Endothelial cell of umbilical vein (primary cell): ENCODE measurements around the gene ASAP2. TPM values are rescaled to one million over a fixed set of nuclear protein-coding genes. Genes with fewer than 3 reads are reported as not detected.

Experiments used
- BruUV-seq: library from RNA; stranded (reverse); fragments of 400-500 nt; replicated peaks from 2 replicates; lab custom pipeline; 2021; lab: Mats Ljungman, UMichigan
- CTCF ChIA-PET: fragments of 300-600, 350-600 bp; sonication (Branson Sonifier 250); formaldehyde crosslinking; loops from one replicate; lab custom pipeline; 2021; ENCODE audit warnings: antibody characterized with exemption, inconsistent platforms; lab: Charles Lee
- POLR2A ChIA-PET: fragments of 300-600, 350-600 bp; sonication (Branson Sonifier 250); formaldehyde crosslinking; loops from one replicate; lab custom pipeline; 2021; ENCODE audit warnings: antibody characterized with exemption, inconsistent platforms; lab: Charles Lee
- DNase-seq: peaks from one replicate; pipeline ENCODE4 v3.0.0-alpha.2; 2011; ENCODE audit warnings: low read depth, low spot score
- FAIRE-seq: peaks from 2 replicates; lab custom pipeline; 2011; peaks lifted over from hg19 to GRCh38; lab: Jason Lieb, UNC
- H2AFZ ChIP-seq: 2 replicates; pipeline ENCODE4 v1.6.0; 2012; ENCODE audit warnings: low read depth, low read length, control low read depth, inconsistent platforms
- H3K27ac ChIP-seq: 2 replicates; pipeline ENCODE4 v1.5.1; 2011; ENCODE audit warnings: low read depth, mild to moderate bottlenecking, control low read depth, low read length, moderate library complexity; ENCODE audit not compliant: insufficient read depth
- H3K27me3 ChIP-seq, 2 experiments: 2 replicates each; pipeline versions ENCODE4 v1.6.0 to v1.6.1; 2011; ENCODE audit warnings: low read length in 2 of 2, mixed read lengths in 1 of 2; ENCODE audit not compliant: control insufficient read depth in 2 of 2, insufficient read depth in 2 of 2
- H3K36me3 ChIP-seq, 2 experiments: 2 replicates in 1 of 2; 3 replicates in 1 of 2; pipeline ENCODE4 v1.5.1; 2011; ENCODE audit warnings: low read length in 2 of 2, mild to moderate bottlenecking in 1 of 2, moderate library complexity in 1 of 2; ENCODE audit not compliant: control insufficient read depth in 2 of 2, insufficient read depth in 2 of 2; ENCODE audit errors: extremely low read depth in 1 of 2
- H3K4me1 ChIP-seq: 3 replicates; pipeline ENCODE4 v1.5.1; 2011; ENCODE audit warnings: mild to moderate bottlenecking, low read length; ENCODE audit not compliant: control insufficient read depth, insufficient read depth; ENCODE audit errors: extremely low read depth
- H3K4me2 ChIP-seq: 2 replicates; pipeline ENCODE4 v1.6.1; 2011; ENCODE audit warnings: low read length, control low read depth, mixed read lengths; ENCODE audit not compliant: insufficient read depth
- H3K4me3 ChIP-seq, 3 experiments: fragments of 200-600 bp in 1 of 3; sonication (generic), shearing (Covaris generic) in 1 of 3; replicated peaks in 1 of 3; 2 replicates each; pipeline ENCODE4 v1.5.1; 2011 to 2016; ENCODE audit warnings: control low read depth in 3 of 3, low read length in 3 of 3, mild to moderate bottlenecking in 2 of 3, inconsistent platforms in 1 of 3, low read depth in 1 of 3, moderate library complexity in 1 of 3; ENCODE audit not compliant: insufficient read depth in 1 of 3
- H3K79me2 ChIP-seq: 2 replicates; pipeline ENCODE4 v1.6.0; 2012; ENCODE audit warnings: low read length, inconsistent platforms; ENCODE audit not compliant: control insufficient read depth, insufficient read depth
- H3K9ac ChIP-seq: replicated peaks from 2 replicates; pipeline ENCODE3; 2011; ENCODE audit warnings: low read length, control low read depth; ENCODE audit not compliant: insufficient read depth; ENCODE audit errors: extremely low read depth
- H3K9me1 ChIP-seq: replicated peaks from 3 replicates; pipeline ENCODE4 v1.6.0; 2011; ENCODE audit warnings: mild to moderate bottlenecking, low read length; ENCODE audit not compliant: control insufficient read depth, insufficient read depth; ENCODE audit errors: extremely low read depth
- H3K9me3 ChIP-seq: replicated peaks from 2 replicates; pipeline ENCODE4 v1.5.1; 2012; ENCODE audit warnings: low read length, inconsistent platforms; ENCODE audit not compliant: control insufficient read depth, insufficient read depth
- H4K20me1 ChIP-seq: replicated peaks from 2 replicates; pipeline ENCODE3; 2011; ENCODE audit warnings: mild to moderate bottlenecking, low read length; ENCODE audit not compliant: control insufficient read depth, insufficient read depth; ENCODE audit errors: extremely low read depth
- EZH2 ChIP-seq: IDR thresholded peaks from 2 replicates; pipeline ENCODE4 v1.6.1; 2012; ENCODE audit warnings: borderline replicate concordance, low read depth, mild to moderate bottlenecking, moderate library complexity, low read length, inconsistent platforms; ENCODE audit not compliant: severe bottlenecking
- FOS ChIP-seq: IDR thresholded peaks from 2 replicates; pipeline ENCODE4 v1.6.1; 2011; ENCODE audit warnings: mild to moderate bottlenecking, low read length, moderate library complexity, borderline replicate concordance; ENCODE audit not compliant: insufficient read depth
- GATA2 ChIP-seq: IDR thresholded peaks from 2 replicates; pipeline ENCODE4 v1.7.0; 2011; ENCODE audit warnings: low read depth, mild to moderate bottlenecking, moderate library complexity, mixed read lengths, low read length; ENCODE audit not compliant: insufficient read length, insufficient read depth
- JUN ChIP-seq: IDR thresholded peaks from 2 replicates; pipeline ENCODE4 v1.6.1; 2011; ENCODE audit warnings: borderline replicate concordance, low read depth; ENCODE audit not compliant: insufficient read length, insufficient read depth
- MYC ChIP-seq: IDR thresholded peaks from one replicate; pipeline ENCODE4 v1.6.1; 2011; ENCODE audit warnings: mild to moderate bottlenecking, low read depth, low read length
- POLR2A ChIP-seq: IDR thresholded peaks from 2 replicates; pipeline ENCODE4 v1.6.1; 2012; ENCODE audit warnings: low read depth, mild to moderate bottlenecking, control low read depth, low read length
- POLR2AphosphoS5 ChIP-seq: IDR thresholded peaks from 2 replicates; pipeline ENCODE4 v1.6.1; 2012; ENCODE audit warnings: low read depth, mild to moderate bottlenecking, control low read depth, low read length, moderate library complexity; ENCODE audit not compliant: insufficient read depth
- dilution Hi-C: fragments of 300-500 bp; cut with MboI; formaldehyde crosslinking; loops from one replicate; pipeline ENCODE4 v1.15.0; 2019; ENCODE audit warnings: low sequenced_read_pairs; ENCODE audit not compliant: extremely low pct_ligation_motif_present
- intact Hi-C: fragments of 100-400 bp; cut with micrococcal nuclease; formaldehyde crosslinking; loops from one replicate; pipeline ENCODE4 v1.10.0; 2022
- polyA plus RNA-seq, 4 experiments: library from polyadenylated mRNA; depleted of rRNA in 3 of 4; stranded (reverse) in 3 of 4; unstranded in 1 of 4; fragments of >200 nt; gene quantifications; 2 replicates each; pipeline versions ENCODE4 v1.2.1 to v1.2.3, GENCODE V29; 2011 to 2012; ENCODE audit warnings: missing spikeins in 1 of 4
- total RNA-seq: library from RNA; stranded (reverse); gene quantifications from 2 replicates; pipeline ENCODE4 v1.2.3, GENCODE V29; 2021
- TF ChIP-seq, protein P1 (sequence below), 2 donors: IDR thresholded peaks; 1 replicate in 1 of 2; 2 replicates in 1 of 2; pipeline ENCODE4 v1.5.1; 2011; ENCODE audit warnings: low read length in 2 of 2, mild to moderate bottlenecking in 2 of 2, moderate library complexity in 2 of 2, control low read depth in 1 of 2, inconsistent platforms in 1 of 2, low read depth in 1 of 2; ENCODE audit not compliant: insufficient read depth in 1 of 2; ENCODE audit errors: extremely low read depth in 1 of 2
- TF ChIP-seq, protein P2 (sequence below): IDR thresholded peaks from 2 replicates; pipeline ENCODE4 v1.6.1; 2011; ENCODE audit not compliant: insufficient read depth, insufficient read length

The ASAP2 gene
- total and polyA plus RNA-seq, 2 donors (not counting 3 experiments of a cell fraction or from before 2014, with no cell fraction given): 31.1 to 79.2 TPM

DNA sequence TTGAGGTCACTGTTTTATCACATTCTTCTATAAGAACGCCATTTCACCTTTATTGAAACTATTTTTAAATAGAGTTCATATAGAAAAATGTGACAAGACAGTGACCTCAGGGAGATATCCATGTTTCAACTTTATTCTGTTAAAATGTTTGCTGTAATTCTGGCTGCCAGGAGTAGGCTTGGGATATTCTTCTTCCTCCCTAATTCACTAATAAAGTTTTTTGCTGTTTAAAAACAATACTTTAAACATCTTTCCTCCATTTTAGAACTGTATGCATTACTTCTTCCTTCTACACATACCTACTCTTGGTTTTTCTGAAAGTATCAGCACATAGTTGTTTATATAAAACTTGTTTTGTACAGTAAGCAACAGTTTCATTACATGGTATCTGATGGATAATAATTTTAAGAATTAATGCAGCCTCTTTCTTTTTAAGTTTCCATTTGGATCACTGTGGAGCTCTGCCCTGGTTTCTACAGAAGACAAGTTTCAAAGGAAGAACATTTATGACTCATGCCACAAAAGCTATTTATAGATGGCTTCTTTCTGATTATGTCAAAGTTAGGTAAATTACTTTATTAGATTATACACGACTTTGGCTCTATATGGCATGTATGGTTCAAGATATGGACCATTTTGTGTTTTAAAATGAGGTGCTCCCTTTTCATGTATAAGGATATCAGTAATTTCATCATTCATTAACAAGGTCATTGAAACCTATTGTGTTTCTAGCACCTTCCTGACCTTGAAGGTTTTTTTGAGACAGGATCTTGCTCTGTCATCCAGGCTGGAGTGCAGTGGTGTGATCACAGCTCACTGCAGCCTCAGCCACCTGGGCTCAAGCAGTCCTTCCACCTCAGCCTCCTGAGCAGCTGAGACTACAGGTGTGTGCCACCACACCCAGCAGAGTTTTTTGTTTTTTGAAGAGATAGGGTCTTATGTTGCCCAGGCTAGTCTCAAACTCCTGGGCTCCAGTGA lies 224.0 kb downstream of the ASAP2 start:
- H3K27ac ChIP-seq: peak overlapping the region; percentile 2

DNA sequence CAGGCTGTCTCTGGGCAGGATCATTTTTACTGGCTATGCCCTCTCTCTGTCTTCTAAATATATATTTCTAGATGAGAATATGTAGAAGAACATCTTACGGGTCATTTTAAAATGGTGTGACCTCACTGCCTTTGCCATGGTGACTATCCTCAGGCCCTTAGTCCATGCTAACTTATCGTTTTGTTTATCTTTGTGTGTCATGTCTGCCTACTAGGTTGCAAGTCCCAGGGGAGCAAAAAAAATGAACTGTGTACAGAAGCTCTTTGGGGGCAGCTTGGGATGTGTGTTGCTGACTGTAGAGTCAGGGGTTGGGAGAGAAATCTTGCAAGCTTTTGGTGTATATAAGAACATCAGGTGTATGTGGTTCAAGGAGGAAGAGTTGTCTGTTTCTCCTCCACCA lies 227.9 kb downstream of the ASAP2 start:
- BruUV-seq: no TSS peak
- DNase-seq (no peak), FAIRE-seq (no peak)
- no peak overlapping the region for H2AFZ ChIP-seq
- CTCF ChIA-PET: interaction anchor here (0.8 kb wide), 1 partner anchor 291 kb away, joined by 3 read pairs; no protein-coding TSS in a partner anchor
- POLR2A ChIA-PET: no interaction called here
- no peak overlapping the region for H3K27ac ChIP-seq
- no peaks in the 10 kb centered on the region for H3K9me1 ChIP-seq
- intact Hi-C loops (no loop called here), dilution Hi-C loops (no loop called here)
- TF ChIP-seq JUN: no peak
- TF ChIP-seq MYC: no peak
- TF ChIP-seq EZH2: no peak
- TF ChIP-seq GATA2: no peak
- TF ChIP-seq, protein P1, sequence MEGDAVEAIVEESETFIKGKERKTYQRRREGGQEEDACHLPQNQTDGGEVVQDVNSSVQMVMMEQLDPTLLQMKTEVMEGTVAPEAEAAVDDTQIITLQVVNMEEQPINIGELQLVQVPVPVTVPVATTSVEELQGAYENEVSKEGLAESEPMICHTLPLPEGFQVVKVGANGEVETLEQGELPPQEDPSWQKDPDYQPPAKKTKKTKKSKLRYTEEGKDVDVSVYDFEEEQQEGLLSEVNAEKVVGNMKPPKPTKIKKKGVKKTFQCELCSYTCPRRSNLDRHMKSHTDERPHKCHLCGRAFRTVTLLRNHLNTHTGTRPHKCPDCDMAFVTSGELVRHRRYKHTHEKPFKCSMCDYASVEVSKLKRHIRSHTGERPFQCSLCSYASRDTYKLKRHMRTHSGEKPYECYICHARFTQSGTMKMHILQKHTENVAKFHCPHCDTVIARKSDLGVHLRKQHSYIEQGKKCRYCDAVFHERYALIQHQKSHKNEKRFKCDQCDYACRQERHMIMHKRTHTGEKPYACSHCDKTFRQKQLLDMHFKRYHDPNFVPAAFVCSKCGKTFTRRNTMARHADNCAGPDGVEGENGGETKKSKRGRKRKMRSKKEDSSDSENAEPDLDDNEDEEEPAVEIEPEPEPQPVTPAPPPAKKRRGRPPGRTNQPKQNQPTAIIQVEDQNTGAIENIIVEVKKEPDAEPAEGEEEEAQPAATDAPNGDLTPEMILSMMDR (IDR thresholded peaks at IDR 0.05; ENCODE audit: extremely low read depth in 1 of 2, insufficient read depth in 1 of 2, low read depth in 1 of 2, low read length in 2 of 2): no peak
- TF ChIP-seq, protein P2, sequence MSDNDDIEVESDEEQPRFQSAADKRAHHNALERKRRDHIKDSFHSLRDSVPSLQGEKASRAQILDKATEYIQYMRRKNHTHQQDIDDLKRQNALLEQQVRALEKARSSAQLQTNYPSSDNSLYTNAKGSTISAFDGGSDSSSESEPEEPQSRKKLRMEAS: no peak
- no peak for TF ChIP-seq POLR2AphosphoS5
- TF ChIP-seq POLR2A: no peak
- TF ChIP-seq FOS: no peak
- H3K9ac ChIP-seq: no peak overlapping the region
- peaks cover 7% of the 10 kb centered on the region for H3K4me1 ChIP-seq
- H3K27me3 ChIP-seq: no peaks in the 10 kb centered on the region
- no peaks in the 10 kb centered on the region for H3K9me3 ChIP-seq
- no peaks in the 10 kb centered on the region for H3K79me2 ChIP-seq
- no peaks in the 10 kb centered on the region for H4K20me1 ChIP-seq
- H3K4me3 ChIP-seq: no peak overlapping the region
- no peak overlapping the region for H3K4me2 ChIP-seq
- H3K36me3 ChIP-seq: peaks cover 2 to 4% of the 10 kb centered on the region in 2 experiments

More for the DNA sequence above, 224.0 kb downstream of the ASAP2 start:
- BruUV-seq: no TSS peak
- Histone ChIP-seq H3K9ac (no peak overlapping the region), H3K27me3 (no peaks in the 10 kb centered on the region), H3K4me1 (peaks cover 7% of the 10 kb centered on the region), H3K79me2 (no peaks in the 10 kb centered on the region), H2AFZ (no peak overlapping the region), H4K20me1 (no peaks in the 10 kb centered on the region), H3K4me2 (no peak overlapping the region), H3K4me3 (no peak overlapping the region), H3K9me1 (no peaks in the 10 kb centered on the region), H3K9me3 (no peaks in the 10 kb centered on the region), H3K36me3 (peaks cover 0 to 2% of the 10 kb centered on the region in 2 experiments)
- CTCF ChIA-PET: interaction anchor here (0.8 kb wide), 1 partner anchor 18 kb away, joined by 3 read pairs; no protein-coding TSS in a partner anchor
- TF ChIP-seq JUN (peak; percentile 38), FOS (peak; percentile 54)
- TF ChIP-seq, protein P2: no peak
- DNase-seq: peak; percentile 32
- peak; percentile 66 for FAIRE-seq
- dilution Hi-C loops (no loop called here), intact Hi-C loops (no loop called here)
- POLR2A ChIA-PET: no interaction called here
